HG03045 (cell line): ENCODE results near the gene HNRNPL.
"Not testable (repeated sequence)": the region's sequence is repeated elsewhere in the genome, so short reads cannot be mapped to it uniquely, and the experiment has no call there.

Source experiments
- ATAC-seq: cut with Tn5 transposase; IDR thresholded peaks from one replicate; pipeline ENCODE4 v1.9.1; 2021; ENCODE audit warnings: mild to moderate bottlenecking, moderate library complexity; ENCODE audit not compliant: unreplicated experiment

The HNRNPL gene

GRCh38 chr19:38869836-38870607 is 20.2 kb upstream of the HNRNPL start:
- peak; percentile 57 for ATAC-seq

- ATAC-seq: no peak
These were observed 19.5 kb upstream of the HNRNPL start for GRCh38 chr19:38869160-38869835.

GRCh38 chr19:38868551-38868950 is 18.8 kb upstream of the HNRNPL start:
- no peak for ATAC-seq

GRCh38 chr19:38867171-38867780 is 17.5 kb upstream of the HNRNPL start:
- no peak for ATAC-seq

- ATAC-seq: no peak
These were observed 12.7 kb upstream of the HNRNPL start for GRCh38 chr19:38862321-38863059.

- no peak for ATAC-seq
These were observed 11.6 kb upstream of the HNRNPL start for GRCh38 chr19:38861368-38861767.

GRCh38 chr19:38859631-38860204 is 9.9 kb upstream of the HNRNPL start:
- not testable (repeated sequence) for ATAC-seq

- no peak for ATAC-seq
These were observed 7.0 kb upstream of the HNRNPL start for GRCh38 chr19:38856813-38857212.

- not testable (repeated sequence) for ATAC-seq
These were observed 6.0 kb upstream of the HNRNPL start for GRCh38 chr19:38855751-38856150.

- not testable (repeated sequence) for ATAC-seq
These were observed 5.2 kb upstream of the HNRNPL start for GRCh38 chr19:38854961-38855360.

GRCh38 chr19:38853214-38853613 is 3.4 kb upstream of the HNRNPL start:
- no peak for ATAC-seq

GRCh38 chr19:38852231-38853044 is 2.7 kb upstream of the HNRNPL start:
- ATAC-seq: no peak

GRCh38 chr19:38851622-38852230 is 1.9 kb upstream of the HNRNPL start:
- ATAC-seq: no peak

GRCh38 chr19:38850976-38851621 is 1.3 kb upstream of the HNRNPL start:
- ATAC-seq: no peak

GRCh38 chr19:38850436-38850975 is 720 bp upstream of the HNRNPL start:
- peak; percentile 60 for ATAC-seq

GRCh38 chr19:38849147-38849859 is 483 bp downstream of the HNRNPL start:
- peak; percentile 26 for ATAC-seq

- no peak for ATAC-seq
These were observed 1.3 kb downstream of the HNRNPL start for GRCh38 chr19:38848299-38849146.
